CD14-positive monocyte (primary cell): ENCODE measurements around the gene MCF2L2. TPM values are rescaled to one million over a fixed set of nuclear protein-coding genes. Genes with fewer than 3 reads are reported as not detected.

Experiments
- DNase-seq, 3 donors: peaks; one replicate each; pipeline ENCODE4 v3.0.0-alpha.2; 2011 to 2022
- H2AFZ ChIP-seq: 2 replicates; pipeline ENCODE4 v1.6.0; 2012; ENCODE audit warnings: mild to moderate bottlenecking, low read depth, low read length, inconsistent platforms; ENCODE audit not compliant: insufficient read depth, poor library complexity, severe bottlenecking
- H3K27ac ChIP-seq, 2 donors: 1 replicate in 1 of 2; 2 replicates in 1 of 2; pipeline ENCODE4 v1.5.1; 2012 to 2013; ENCODE audit warnings: low read length in 2 of 2, control low read depth in 1 of 2, inconsistent platforms in 1 of 2, low read depth in 1 of 2, mild to moderate bottlenecking in 1 of 2
- H3K27me3 ChIP-seq, 2 donors: one replicate each; pipeline versions ENCODE4 v1.6.0 to v1.6.1; 2011 to 2013; ENCODE audit warnings: low read length in 2 of 2; ENCODE audit not compliant: control insufficient read depth in 2 of 2, insufficient read depth in 2 of 2
- H3K36me3 ChIP-seq, 2 donors: replicated peaks in 1 of 2; 1 replicate in 1 of 2; 2 replicates in 1 of 2; pipeline versions ENCODE4 v1.5.1 to v1.6.1; 2012 to 2013; ENCODE audit warnings: low read length in 2 of 2, control low read depth in 1 of 2, inconsistent platforms in 1 of 2, mild to moderate bottlenecking in 1 of 2; ENCODE audit not compliant: insufficient read depth in 2 of 2, control insufficient read depth in 1 of 2
- H3K4me1 ChIP-seq, 2 donors: 1 replicate in 1 of 2; 2 replicates in 1 of 2; pipeline versions ENCODE4 v1.5.1 to v1.6.1; 2012 to 2013; ENCODE audit warnings: low read length in 2 of 2, control low read depth in 1 of 2, inconsistent platforms in 1 of 2, mild to moderate bottlenecking in 1 of 2, moderate library complexity in 1 of 2; ENCODE audit not compliant: insufficient read depth in 2 of 2, control insufficient read depth in 1 of 2
- H3K4me2 ChIP-seq: replicated peaks from 2 replicates; pipeline ENCODE3; 2012; ENCODE audit warnings: low read length, moderate library complexity, mild to moderate bottlenecking; ENCODE audit not compliant: poor library complexity, severe bottlenecking; ENCODE audit errors: extremely low read depth
- H3K4me3 ChIP-seq, 3 experiments: fragments of 200-600 bp in 1 of 3; sonication (generic) in 1 of 3; replicated peaks in 1 of 3; 1 replicate in 2 of 3; 2 replicates in 1 of 3; pipeline ENCODE4 v1.5.1; 2011 to 2013; ENCODE audit warnings: low read length in 3 of 3, mild to moderate bottlenecking in 3 of 3, control low read depth in 2 of 3, low read depth in 2 of 3, inconsistent platforms in 1 of 3, moderate library complexity in 1 of 3
- H3K79me2 ChIP-seq: 2 replicates; pipeline ENCODE4 v1.6.0; 2012; ENCODE audit warnings: mild to moderate bottlenecking, control low read depth, inconsistent platforms, low read length, moderate library complexity; ENCODE audit not compliant: insufficient read depth
- H3K9ac ChIP-seq: 2 replicates; pipeline ENCODE4 v1.6.0; 2017; ENCODE audit warnings: low read length, mild to moderate bottlenecking; ENCODE audit not compliant: insufficient read depth, poor library complexity, severe bottlenecking
- H3K9me3 ChIP-seq, 2 donors: replicated peaks in 1 of 2; 1 replicate in 1 of 2; 2 replicates in 1 of 2; pipeline versions ENCODE4 v1.5.1 to v1.6.1; 2012 to 2013; ENCODE audit warnings: low read length in 2 of 2, control low read depth in 1 of 2; ENCODE audit not compliant: control insufficient read depth in 1 of 2, insufficient read depth in 1 of 2
- H4K20me1 ChIP-seq: 2 replicates; pipeline ENCODE4 v1.6.0; 2012; ENCODE audit warnings: mild to moderate bottlenecking, low read length, control low read depth, moderate library complexity; ENCODE audit not compliant: insufficient read depth
- H3K27ac Mint-ChIP-seq, 7 donors: one replicate each; pipeline ENCODE4 v1.8.0; 2020; ENCODE audit warnings: mild to moderate bottlenecking in 7 of 7, mixed read lengths in 7 of 7, moderate library complexity in 6 of 7, inconsistent platforms in 2 of 7
- H3K27me3 Mint-ChIP-seq, 3 donors: one replicate each; pipeline ENCODE4 v1.8.0; 2021 to 2022; ENCODE audit warnings: low read depth in 3 of 3, mild to moderate bottlenecking in 3 of 3, mixed read lengths in 3 of 3, moderate library complexity in 3 of 3, inconsistent platforms in 1 of 3
- H3K36me3 Mint-ChIP-seq, 2 donors: one replicate each; pipeline ENCODE4 v1.8.0; 2020; ENCODE audit warnings: mixed read lengths in 2 of 2, inconsistent platforms in 1 of 2, mild to moderate bottlenecking in 1 of 2
- H3K4me1 Mint-ChIP-seq: one replicate; pipeline ENCODE4 v1.8.0; 2020; ENCODE audit warnings: mild to moderate bottlenecking, mixed read lengths
- H3K4me3 Mint-ChIP-seq, 2 donors: one replicate each; pipeline ENCODE4 v1.8.0; 2020; ENCODE audit warnings: mild to moderate bottlenecking in 2 of 2, mixed read lengths in 2 of 2, moderate library complexity in 1 of 2
- H3K9me3 Mint-ChIP-seq, 7 donors: one replicate each; pipeline ENCODE4 v1.8.0; 2020 to 2022; ENCODE audit warnings: mixed read lengths in 7 of 7, mild to moderate bottlenecking in 6 of 7, moderate library complexity in 6 of 7, inconsistent platforms in 2 of 7
- WGBS: methylation state at CpG from one replicate; pipeline ENCODE4 v1.1.5; 2013; ENCODE audit warnings: missing lambda C conversion rate; ENCODE audit not compliant: insufficient coverage; 5-methylcytosine and 5-hydroxymethylcytosine counted together
- intact Hi-C, 2 donors: fragments of 100-400 bp; cut with micrococcal nuclease; formaldehyde crosslinking; loops; one replicate each; pipeline versions ENCODE4 v1.15.0 to v1.15.1; 2023
- polyA plus RNA-seq, 3 donors: library from polyadenylated mRNA; depleted of rRNA in 1 of 3; unstranded in 2 of 3; stranded (reverse) in 1 of 3; fragments of 300-500 nt in 2 of 3; fragments of >200 nt in 1 of 3; fragmentation: Illumina TruSeq in 2 of 3; gene quantifications; 1 replicate in 2 of 3; 2 replicates in 1 of 3; pipeline ENCODE4 v1.2.3, GENCODE V29; 2012 to 2021
- TF ChIP-seq, protein P1 (sequence below): fragments of 200-600 bp; IDR thresholded peaks from one replicate; pipeline ENCODE4 v1.8.0; 2022; ENCODE audit warnings: antibody characterized with exemption, mild to moderate bottlenecking

MCF2L2 gene
- polyA plus RNA-seq, 3 donors: 0.01 to 0.13 TPM; not detected in 1

- H3K79me2 ChIP-seq: peaks cover 65% of the 10 kb centered on the region
- 63% methylated on average over 2 of the region's 4 CpGs for WGBS
- peak overlapping the region in 4 of 7 donors; percentile 47 to 92 (median 82) for H3K27ac Mint-ChIP-seq
Observed at GRCh38 chr3:183255348-183255730, 173.1 kb downstream of the MCF2L2 start.

DNA sequence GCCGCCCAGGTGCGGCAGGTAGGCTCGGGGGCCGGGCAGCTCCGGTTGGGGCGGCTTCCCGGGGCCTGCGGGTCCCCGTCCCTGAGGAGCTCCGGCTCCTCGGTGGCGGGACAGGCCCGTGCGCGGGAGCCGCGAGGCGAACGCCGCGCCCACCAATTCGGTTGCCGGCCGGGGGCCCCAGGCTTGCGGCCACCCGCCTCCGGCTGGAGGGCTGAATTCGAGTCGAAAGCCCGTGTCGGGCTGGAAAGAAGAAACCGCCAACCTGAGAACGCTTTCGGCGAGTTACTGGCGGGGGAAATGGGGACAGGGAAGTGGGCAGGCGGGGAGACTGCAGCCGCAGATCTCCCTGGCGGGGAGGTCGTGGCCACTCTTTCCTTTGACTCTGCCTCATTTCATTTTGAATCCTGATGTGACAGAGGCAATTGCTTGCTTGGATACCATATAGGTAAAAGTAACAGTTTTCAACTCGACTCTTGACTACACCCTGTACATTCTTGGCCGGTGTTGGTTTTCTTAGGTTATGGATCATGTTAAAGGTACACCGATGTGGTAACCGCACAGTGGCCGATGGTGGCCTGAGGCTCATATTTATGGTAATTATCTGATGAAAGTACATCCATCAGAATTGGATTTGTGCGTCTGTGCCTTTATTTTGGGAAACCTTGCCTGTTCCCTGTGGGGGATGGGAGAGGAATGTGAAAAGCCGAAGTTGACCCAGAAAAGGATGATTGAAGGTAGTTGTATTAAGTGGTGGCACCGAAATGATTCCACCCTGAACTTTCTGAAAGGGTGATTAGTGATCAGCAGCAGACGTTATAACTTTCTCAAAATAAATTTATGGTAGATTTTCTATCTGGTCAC, 173.7 kb downstream of the MCF2L2 start:
- intact Hi-C loops: loop anchor here (2.0 to 10.0 kb wide), 7 partner anchors 33 to 130 kb away; no protein-coding TSS in a partner anchor
- H3K4me3 ChIP-seq: peak overlapping the region; percentile 68 to 91 (median 69)
- H3K4me3 Mint-ChIP-seq: peak overlapping the region; percentile 89 to 90
- no peaks in the 10 kb centered on the region for H3K9me3 ChIP-seq
- H3K27me3 ChIP-seq: no peaks in the 10 kb centered on the region
- peaks cover 5 to 17% of the 10 kb centered on the region in 2 donors for H3K36me3 Mint-ChIP-seq
- H3K27me3 Mint-ChIP-seq: peaks cover 1 to 3% (median 2%) of the 10 kb centered on the region in 3 donors
- peak overlapping the region; percentile 52 to 88 for H3K27ac ChIP-seq
- H3K9me3 Mint-ChIP-seq: peaks cover 0 to 2% (median 0%) of the 10 kb centered on the region in 7 donors
- H2AFZ ChIP-seq: peak overlapping the region; percentile 76
- TF ChIP-seq, protein P1, sequence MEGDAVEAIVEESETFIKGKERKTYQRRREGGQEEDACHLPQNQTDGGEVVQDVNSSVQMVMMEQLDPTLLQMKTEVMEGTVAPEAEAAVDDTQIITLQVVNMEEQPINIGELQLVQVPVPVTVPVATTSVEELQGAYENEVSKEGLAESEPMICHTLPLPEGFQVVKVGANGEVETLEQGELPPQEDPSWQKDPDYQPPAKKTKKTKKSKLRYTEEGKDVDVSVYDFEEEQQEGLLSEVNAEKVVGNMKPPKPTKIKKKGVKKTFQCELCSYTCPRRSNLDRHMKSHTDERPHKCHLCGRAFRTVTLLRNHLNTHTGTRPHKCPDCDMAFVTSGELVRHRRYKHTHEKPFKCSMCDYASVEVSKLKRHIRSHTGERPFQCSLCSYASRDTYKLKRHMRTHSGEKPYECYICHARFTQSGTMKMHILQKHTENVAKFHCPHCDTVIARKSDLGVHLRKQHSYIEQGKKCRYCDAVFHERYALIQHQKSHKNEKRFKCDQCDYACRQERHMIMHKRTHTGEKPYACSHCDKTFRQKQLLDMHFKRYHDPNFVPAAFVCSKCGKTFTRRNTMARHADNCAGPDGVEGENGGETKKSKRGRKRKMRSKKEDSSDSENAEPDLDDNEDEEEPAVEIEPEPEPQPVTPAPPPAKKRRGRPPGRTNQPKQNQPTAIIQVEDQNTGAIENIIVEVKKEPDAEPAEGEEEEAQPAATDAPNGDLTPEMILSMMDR: no peak
- no peaks in the 10 kb centered on the region for H4K20me1 ChIP-seq
- H3K4me1 Mint-ChIP-seq: peaks cover 51% of the 10 kb centered on the region
- H3K79me2 ChIP-seq: peaks cover 65% of the 10 kb centered on the region
- 2% methylated on average over 39 of the region's 49 CpGs for WGBS
- peak in 2 of 3 donors; percentile 46 to 48 for DNase-seq
- H3K9ac ChIP-seq: peak overlapping the region; percentile 90
- peak overlapping the region; percentile 78 for H3K4me2 ChIP-seq
- H3K27ac Mint-ChIP-seq: peak overlapping the region; percentile 18 to 92 (median 85)
- H3K4me1 ChIP-seq: peaks cover 32 to 42% of the 10 kb centered on the region in 2 donors
- no peaks in the 10 kb centered on the region for H3K36me3 ChIP-seq

More at GRCh38 chr3:183255348-183255730, 173.1 kb downstream of the MCF2L2 start:
- no peak overlapping the region for H2AFZ ChIP-seq
- Mint-ChIP-seq H3K9me3 (peaks cover 0 to 2% (median 0%) of the 10 kb centered on the region in 7 donors), H3K4me1 (peaks cover 57% of the 10 kb centered on the region), H3K4me3 (peak overlapping the region; percentile 89 to 90), H3K27me3 (peaks cover 0 to 3% (median 1%) of the 10 kb centered on the region in 3 donors), H3K36me3 (peaks cover 5 to 17% of the 10 kb centered on the region in 2 donors)
- H3K36me3 ChIP-seq: no peaks in the 10 kb centered on the region
- no peaks in the 10 kb centered on the region for H3K27me3 ChIP-seq
- H4K20me1 ChIP-seq: no peaks in the 10 kb centered on the region
- no peak overlapping the region for H3K9ac ChIP-seq
- peak overlapping the region in 2 of 3 experiments; percentile 68 to 91 for H3K4me3 ChIP-seq
- H3K4me2 ChIP-seq: peak overlapping the region; percentile 78
- intact Hi-C loops: loop anchor here (2.0 to 10.0 kb wide), 4 partner anchors 42 to 129 kb away; no protein-coding TSS in a partner anchor
- peaks cover 38 to 48% of the 10 kb centered on the region in 2 donors for H3K4me1 ChIP-seq
- H3K27ac ChIP-seq: no peak overlapping the region
- no peaks in the 10 kb centered on the region for H3K9me3 ChIP-seq
- peak in 2 of 3 donors; percentile 23 to 29 for DNase-seq
- TF ChIP-seq, protein P1: no peak
